Upper lobe of left lung (tissue), 4 donors: ENCODE measurements around the gene UCK2.

Source experiments
- CTCF ChIP-seq, 6 experiments: fragments of 450-650 bp in 4 of 6; fragments of 200-600 bp in 2 of 6; sonication (generic) in 2 of 6; IDR thresholded peaks; one replicate each; pipeline ENCODE4 v1.5.1; 2016 to 2019; ENCODE audit warnings: antibody characterized with exemption in 6 of 6
- POLR2AphosphoS5 ChIP-seq, 2 donors: sonication (generic); formaldehyde crosslinking; IDR thresholded peaks; one replicate each; pipeline ENCODE4 v1.5.1; 2017; ENCODE audit warnings: antibody characterized with exemption in 2 of 2

DNA sequence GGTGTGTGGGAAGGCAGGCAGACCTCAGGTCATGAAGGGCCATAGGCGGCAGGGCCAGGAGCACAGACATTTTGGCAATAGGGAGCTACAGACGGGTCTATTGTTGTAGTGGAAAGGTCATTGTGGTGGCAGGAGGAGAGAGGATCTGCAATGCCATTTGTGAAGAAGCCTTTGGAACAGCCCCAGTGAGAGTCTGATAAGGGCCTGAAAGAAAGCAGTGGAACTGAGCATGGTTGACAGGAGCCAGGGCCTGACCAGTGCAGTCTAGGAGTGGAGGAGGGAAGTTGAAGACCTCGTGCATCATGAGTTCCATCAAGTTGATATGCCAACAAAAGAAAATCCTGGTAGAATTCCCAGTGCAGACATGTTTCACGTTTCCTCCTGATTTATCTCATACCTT lies 65.5 kb downstream of the UCK2 start:
- TF ChIP-seq CTCF (IDR thresholded peaks at IDR 0.05), result no peak
- TF ChIP-seq POLR2AphosphoS5 (IDR thresholded peaks at IDR 0.05), result no peak
